Neural progenitor cell (in vitro differentiated cells): ENCODE results near the gene CA12. TPM values are rescaled to one million over a fixed set of nuclear protein-coding genes. Genes with fewer than 3 reads are reported as not detected.

ENCODE experiments used
- DNase-seq: peaks from one replicate; pipeline ENCODE4 v3.0.0-alpha.2; 2016; ENCODE audit warnings: low spot score
- H2AFZ ChIP-seq: fragments of 200-600 bp; sonication (generic); replicated peaks from 2 replicates; pipeline ENCODE4 v1.6.1; 2016; ENCODE audit warnings: antibody characterized with exemption
- H3F3A ChIP-seq: fragments of 200-600 bp; sonication (generic); 2 replicates; pipeline ENCODE4 v1.6.1; 2016; ENCODE audit warnings: antibody characterized with exemption, low read depth
- H3K27ac ChIP-seq: fragments of 200-600 bp; sonication (generic); 2 replicates; pipeline ENCODE4 v1.5.1; 2016; ENCODE audit warnings: mild to moderate bottlenecking
- H3K27me3 ChIP-seq: fragments of 200-600 bp; sonication (generic); 2 replicates; pipeline ENCODE4 v1.6.1; 2016; ENCODE audit warnings: mild to moderate bottlenecking, moderate library complexity
- H3K36me3 ChIP-seq: fragments of 200-600 bp; sonication (generic); 2 replicates; pipeline ENCODE4 v1.5.1; 2016
- H3K4me1 ChIP-seq: fragments of 200-600 bp; sonication (generic); 2 replicates; pipeline ENCODE4 v1.6.1; 2016; ENCODE audit warnings: mixed run types
- H3K4me2 ChIP-seq: fragments of 200-600 bp; sonication (generic); 2 replicates; pipeline ENCODE4 v1.6.1; 2016
- H3K4me3 ChIP-seq: fragments of 200-600 bp; sonication (generic); 2 replicates; pipeline ENCODE4 v1.5.1; 2016
- H3K79me2 ChIP-seq: fragments of 200-600 bp; sonication (generic); 2 replicates; pipeline ENCODE4 v1.6.1; 2016; ENCODE audit warnings: low read depth
- H3K9ac ChIP-seq: fragments of 200-600 bp; sonication (generic); 2 replicates; pipeline ENCODE4 v1.6.1; 2016
- H3K9me3 ChIP-seq: fragments of 200-600 bp; sonication (generic); 2 replicates; pipeline ENCODE4 v1.5.1; 2016; ENCODE audit warnings: low read depth
- H4K20me1 ChIP-seq: fragments of 200-600 bp; sonication (generic); 2 replicates; pipeline ENCODE4 v1.6.1; 2016; ENCODE audit warnings: low read depth
- H3K27ac Mint-ChIP-seq: 3 replicates; pipeline ENCODE4 v1.8.0; 2021; ENCODE audit warnings: mixed read lengths
- H3K27me3 Mint-ChIP-seq: 2 replicates; pipeline ENCODE4 v1.8.0; 2022; ENCODE audit warnings: low read depth, mild to moderate bottlenecking, inconsistent platforms, moderate library complexity, mixed read lengths; ENCODE audit not compliant: insufficient read depth
- H3K36me3 Mint-ChIP-seq: 3 replicates; pipeline ENCODE4 v1.8.0; 2021; ENCODE audit warnings: mixed read lengths
- H3K4me1 Mint-ChIP-seq: 3 replicates; pipeline ENCODE4 v1.8.0; 2021; ENCODE audit warnings: mixed read lengths
- H3K4me3 Mint-ChIP-seq: 3 replicates; pipeline ENCODE4 v1.8.0; 2021; ENCODE audit warnings: mild to moderate bottlenecking, moderate library complexity, mixed read lengths
- H3K9me3 Mint-ChIP-seq: 3 replicates; pipeline ENCODE4 v1.8.0; 2020; ENCODE audit warnings: mixed read lengths
- CTCF ChIP-seq: fragments of 200-600 bp; sonication (generic); IDR thresholded peaks from 2 replicates; pipeline ENCODE4 v1.5.1; 2017; ENCODE audit warnings: antibody characterized with exemption, mild to moderate bottlenecking
- EZH2 ChIP-seq: fragments of 200-600 bp; sonication (generic); IDR thresholded peaks from 2 replicates; pipeline ENCODE4 v1.6.1; 2017; ENCODE audit warnings: antibody characterized with exemption, mild to moderate bottlenecking, moderate library complexity
- EZH2phosphoT487 ChIP-seq: fragments of 200-600 bp; sonication (generic); IDR thresholded peaks from 2 replicates; pipeline ENCODE4 v1.6.1; 2017; ENCODE audit warnings: antibody characterized with exemption
- total RNA-seq: library from RNA; depleted of rRNA; stranded (reverse); fragments of >200 nt; gene quantifications from 2 replicates; pipeline ENCODE4 v1.2.3, GENCODE V29; 2015; ENCODE audit warnings: low replicate concordance

The CA12 gene
- total RNA-seq, 1 donor from 2014 or later: 0.45 TPM

GRCh38 chr15:63405159-63405558, 23.5 kb upstream of the CA12 start:
- Histone ChIP-seq H3K9ac (no peak overlapping the region), H3K4me2 (no peak overlapping the region)
- H3K4me1 Mint-ChIP-seq: peaks cover 4% of the 10 kb centered on the region

GRCh38 chr15:63403254-63403945, 21.8 kb upstream of the CA12 start:
- H3K9ac ChIP-seq: no peak overlapping the region
- DNase-seq: no peak
- H3K27me3 ChIP-seq: no peaks in the 10 kb centered on the region
- H3K36me3 ChIP-seq: no peaks in the 10 kb centered on the region
- no peak overlapping the region for H3K4me3 ChIP-seq
- H4K20me1 ChIP-seq: no peaks in the 10 kb centered on the region
- no peak overlapping the region for H3K27ac Mint-ChIP-seq
- peaks cover 4% of the 10 kb centered on the region for H3K4me1 Mint-ChIP-seq
- H3K27ac ChIP-seq: no peak overlapping the region
- no peaks in the 10 kb centered on the region for H3K9me3 ChIP-seq
- H3K9me3 Mint-ChIP-seq: no peaks in the 10 kb centered on the region
- no peak for TF ChIP-seq EZH2phosphoT487
- no peak for TF ChIP-seq CTCF
- no peak for TF ChIP-seq EZH2
- no peaks in the 10 kb centered on the region for H3K4me1 ChIP-seq
- H3K27me3 Mint-ChIP-seq: peaks cover 2% of the 10 kb centered on the region
- no peaks in the 10 kb centered on the region for H3K36me3 Mint-ChIP-seq
- peak overlapping the region; percentile 28 for H2AFZ ChIP-seq
- no peak overlapping the region for H3K4me3 Mint-ChIP-seq
- no peak overlapping the region for H3K4me2 ChIP-seq
- no peaks in the 10 kb centered on the region for H3K79me2 ChIP-seq
- peaks cover 8% of the 10 kb centered on the region for H3F3A ChIP-seq

More at GRCh38 chr15:63405159-63405558, 23.5 kb upstream of the CA12 start:
- Mint-ChIP-seq H3K27ac (no peak overlapping the region), H3K9me3 (no peaks in the 10 kb centered on the region), H3K27me3 (peaks cover 2% of the 10 kb centered on the region), H3K4me3 (no peak overlapping the region), H3K36me3 (no peaks in the 10 kb centered on the region)
- Histone ChIP-seq H3K4me3 (no peak overlapping the region), H2AFZ (no peak overlapping the region), H3K4me1 (no peaks in the 10 kb centered on the region), H3K9me3 (no peaks in the 10 kb centered on the region), H3K79me2 (no peaks in the 10 kb centered on the region), H3K27me3 (no peaks in the 10 kb centered on the region), H3K27ac (no peak overlapping the region), H3K36me3 (no peaks in the 10 kb centered on the region), H3F3A (peaks cover 8% of the 10 kb centered on the region), H4K20me1 (no peaks in the 10 kb centered on the region)
- DNase-seq: no peak
- TF ChIP-seq EZH2: no peak
- TF ChIP-seq EZH2phosphoT487: no peak
- TF ChIP-seq CTCF: no peak

GRCh38 chr15:63402498-63403253, 21.0 kb upstream of the CA12 start:
- no peak for TF ChIP-seq EZH2phosphoT487
- peak; percentile 63 for TF ChIP-seq CTCF
- no peaks in the 10 kb centered on the region for H3K36me3 Mint-ChIP-seq
- Histone ChIP-seq H3K27ac (no peak overlapping the region), H2AFZ (peak overlapping the region; percentile 28), H3K9me3 (no peaks in the 10 kb centered on the region), H3K4me3 (no peak overlapping the region), H3K4me2 (no peak overlapping the region), H4K20me1 (no peaks in the 10 kb centered on the region), H3K9ac (no peak overlapping the region), H3K27me3 (no peaks in the 10 kb centered on the region), H3F3A (peaks cover 5% of the 10 kb centered on the region), H3K4me1 (no peaks in the 10 kb centered on the region), H3K36me3 (no peaks in the 10 kb centered on the region), H3K79me2 (no peaks in the 10 kb centered on the region)
- H3K4me1 Mint-ChIP-seq: peaks cover 4% of the 10 kb centered on the region
- no peak overlapping the region for H3K4me3 Mint-ChIP-seq
- peak; percentile 32 for DNase-seq
- H3K27me3 Mint-ChIP-seq: peaks cover 1% of the 10 kb centered on the region
- H3K9me3 Mint-ChIP-seq: no peaks in the 10 kb centered on the region
- H3K27ac Mint-ChIP-seq: no peak overlapping the region
